Stimulated activated naive CD8-positive, alpha-beta T cell treated with anti-CD3 and anti-CD28 coated beads, Interleukin-15, Interleukin-2, amounts not matched to agents 100 U/mL and 50 U/mL, for 24 hours (primary cell): Measurements from ENCODE around the gene RYR3.

Experiments used
- ATAC-seq: fragments of 150-1000 bp; cut with Tn5 transposase; one replicate; pipeline ENCODE4 v1.10.0; 2021
- DNase-seq: peaks from one replicate; pipeline ENCODE4 v3.0.0; 2021

The RYR3 gene

DNA sequence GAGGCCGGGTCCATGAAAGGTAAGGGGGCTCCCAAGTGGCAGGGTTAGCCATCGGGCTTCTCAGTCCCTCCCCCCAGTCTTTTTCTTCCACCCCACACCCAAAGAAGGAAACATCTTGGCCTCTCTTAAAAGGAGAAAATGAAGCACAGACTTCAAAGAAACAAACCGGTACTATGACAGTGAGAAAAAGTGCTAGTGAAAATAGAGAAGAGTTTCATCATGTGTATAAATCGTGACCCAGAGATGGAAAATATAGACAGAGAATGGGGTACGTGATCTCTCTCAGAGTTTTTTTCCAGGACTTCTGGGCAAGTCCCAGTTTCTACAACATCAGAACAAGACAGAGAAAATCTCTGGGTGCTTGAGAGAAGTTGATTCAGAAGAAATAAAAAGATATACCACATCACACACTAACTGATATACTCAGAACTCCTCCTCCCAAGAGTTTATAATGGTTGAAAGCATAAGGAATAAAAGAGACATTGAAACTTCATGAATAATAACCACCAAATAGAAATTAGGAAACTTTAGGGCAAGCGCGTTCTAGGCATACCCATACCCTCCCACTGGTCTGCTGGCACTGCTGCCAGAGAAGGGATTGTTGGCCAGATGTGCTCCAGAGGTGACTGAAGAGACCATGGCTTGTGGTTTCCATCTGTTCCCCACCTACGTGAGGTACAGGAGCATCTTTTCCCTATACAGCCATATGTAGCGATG is 338.6 kb downstream of the RYR3 start:
- peak; percentile 60 for ATAC-seq
- no peak for DNase-seq

- ATAC-seq: no peak
- no peak for DNase-seq
Measured at GRCh38 chr15:33654860-33655259, 344.1 kb downstream of the RYR3 start.

GRCh38 chr15:33655488-33655887 is 344.7 kb downstream of the RYR3 start:
- DNase-seq (no peak), ATAC-seq (no peak)

GRCh38 chr15:33656168-33656567 is 345.4 kb downstream of the RYR3 start:
- no peak for ATAC-seq
- DNase-seq: no peak

- ATAC-seq: no peak
- DNase-seq: no peak
Measured at GRCh38 chr15:33660151-33660550, 349.4 kb downstream of the RYR3 start.

DNA sequence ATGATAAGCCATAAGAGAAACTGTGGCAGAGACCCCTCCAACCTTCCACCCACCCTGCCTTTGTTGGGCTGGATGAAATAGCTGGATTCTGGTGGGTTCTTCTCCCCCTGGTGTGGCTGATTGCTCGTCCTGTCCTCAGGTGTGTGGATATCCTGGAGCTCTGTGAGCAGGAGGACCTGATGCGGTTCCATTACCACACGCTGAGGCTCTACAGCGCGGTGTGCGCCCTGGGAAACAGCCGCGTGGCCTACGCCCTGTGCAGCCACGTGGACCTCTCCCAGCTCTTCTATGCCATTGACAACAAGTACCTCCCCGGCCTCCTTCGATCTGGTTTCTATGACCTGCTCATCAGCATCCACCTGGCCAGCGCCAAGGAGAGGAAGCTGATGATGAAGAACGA is 351.2 kb downstream of the RYR3 start:
- ATAC-seq (no peak), DNase-seq (no peak)

- no peak for DNase-seq
Measured at GRCh38 chr15:33664947-33665346, 354.2 kb downstream of the RYR3 start.

DNA sequence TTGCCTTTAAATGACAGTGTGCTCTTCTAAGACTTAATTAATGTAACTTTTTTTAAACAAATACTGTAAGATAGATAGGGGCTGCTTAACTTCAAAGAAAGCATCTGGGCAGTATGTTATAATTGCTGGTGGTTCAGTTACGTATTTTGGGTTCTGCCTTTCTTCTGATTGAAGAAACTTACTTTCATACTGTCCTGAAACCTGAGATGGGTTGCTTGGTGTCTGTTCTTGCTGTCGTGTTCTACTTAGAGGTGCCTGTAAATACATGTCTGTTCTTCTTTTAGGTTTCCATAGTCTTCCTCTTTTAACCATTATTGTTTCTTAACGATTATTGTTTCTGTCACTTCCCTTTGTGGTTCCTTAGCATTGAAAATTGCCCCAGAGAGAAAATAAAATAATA is 359.8 kb downstream of the RYR3 start:
- no peak for DNase-seq
- no peak for ATAC-seq

More at GRCh38 chr15:33664947-33665346, 354.2 kb downstream of the RYR3 start:
- no peak for ATAC-seq

DNA sequence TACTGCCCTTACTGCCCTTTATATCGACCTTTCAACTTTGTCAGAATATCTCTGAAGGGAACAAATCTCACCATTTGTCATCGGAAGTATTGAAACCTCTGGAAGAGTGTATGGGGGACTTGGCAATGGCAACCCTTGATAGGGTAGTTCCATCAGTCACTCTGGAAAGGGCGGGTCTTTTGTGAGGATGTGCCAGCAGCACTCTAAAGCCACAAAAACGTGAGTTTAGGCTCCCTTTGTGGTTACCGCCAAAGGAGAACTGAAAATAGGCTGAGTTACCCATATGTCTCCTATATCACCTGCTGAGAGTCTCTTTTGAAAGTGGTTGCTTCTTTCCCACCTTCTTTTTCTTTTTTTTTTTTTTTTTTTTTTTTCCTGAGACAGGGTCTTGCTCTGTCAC is 360.7 kb downstream of the RYR3 start:
- DNase-seq (no peak), ATAC-seq (no peak)

DNA sequence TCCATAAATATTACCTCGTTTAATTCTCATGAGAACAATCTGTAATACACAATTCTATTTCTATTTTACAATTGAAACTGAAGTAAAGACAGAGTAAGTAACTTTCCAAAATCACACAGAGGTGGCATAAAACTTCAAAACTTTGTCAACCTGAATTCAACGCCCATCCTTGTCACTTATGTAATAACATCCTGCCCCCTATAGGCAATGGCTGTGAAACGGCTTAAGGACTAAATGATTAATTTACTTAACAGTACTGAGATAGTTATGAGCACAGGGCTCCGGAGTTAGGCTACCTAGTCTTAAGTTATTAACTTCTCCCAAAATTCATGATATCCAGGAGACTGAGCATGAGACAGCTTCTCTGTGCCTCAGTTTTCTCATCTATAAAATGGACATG is 364.5 kb downstream of the RYR3 start:
- ATAC-seq: no peak
- DNase-seq: no peak

DNA sequence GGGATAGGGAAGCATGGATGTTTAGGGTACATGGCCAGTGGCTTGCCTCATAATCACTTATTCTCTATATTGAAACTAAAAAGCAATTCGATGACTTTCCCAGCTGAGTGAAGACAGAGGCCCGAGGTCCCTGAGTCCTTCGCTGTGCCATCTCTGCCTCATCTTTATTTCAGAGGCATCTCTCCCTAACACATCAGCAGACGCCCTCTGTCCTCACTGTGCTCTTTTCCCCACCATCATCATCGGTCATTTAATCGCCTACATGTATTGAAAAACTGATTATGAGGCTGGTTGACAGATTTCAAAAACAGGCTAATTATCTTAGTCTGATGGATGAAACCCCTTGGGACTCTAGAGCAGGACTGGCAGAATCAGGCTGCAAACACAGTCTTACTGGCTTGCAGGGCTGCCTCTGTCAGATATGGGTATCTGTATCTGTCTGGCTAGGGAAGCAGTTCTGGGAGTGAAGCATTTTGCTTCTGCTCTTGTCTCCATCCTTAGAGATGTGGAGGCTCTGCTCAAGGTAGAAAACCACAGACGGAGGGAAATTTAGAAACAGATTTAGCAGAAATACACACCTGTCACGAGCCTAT is 366.6 kb downstream of the RYR3 start:
- ATAC-seq (no peak), DNase-seq (no peak)

GRCh38 chr15:33678176-33678575 is 367.4 kb downstream of the RYR3 start:
- no peak for DNase-seq
- no peak for ATAC-seq

DNA sequence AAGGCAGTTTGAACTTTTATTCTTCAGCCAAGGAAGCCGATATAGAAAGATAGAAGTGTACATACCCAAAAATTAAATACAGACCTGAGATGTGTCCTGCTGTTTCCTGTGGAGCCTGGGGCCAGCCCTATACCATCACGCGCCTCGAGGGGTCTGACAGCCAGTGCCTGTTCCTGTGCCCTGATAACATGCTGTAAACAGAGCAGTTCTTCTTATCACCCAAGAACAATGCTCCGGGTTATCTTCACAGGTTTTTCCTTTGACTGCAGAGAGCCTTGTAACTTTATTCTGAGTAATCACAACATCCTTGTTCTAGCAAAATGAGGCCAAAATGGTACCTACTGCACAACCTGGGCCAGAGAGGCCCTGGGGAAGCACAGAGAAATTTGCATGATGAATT is 367.8 kb downstream of the RYR3 start:
- no peak for ATAC-seq
- no peak for DNase-seq

- no peak for DNase-seq
- ATAC-seq: no peak
Measured at GRCh38 chr15:33679061-33679460, 368.3 kb downstream of the RYR3 start.

- DNase-seq: no peak
- ATAC-seq: no peak
Measured at GRCh38 chr15:33680336-33680735, 369.6 kb downstream of the RYR3 start.

DNA sequence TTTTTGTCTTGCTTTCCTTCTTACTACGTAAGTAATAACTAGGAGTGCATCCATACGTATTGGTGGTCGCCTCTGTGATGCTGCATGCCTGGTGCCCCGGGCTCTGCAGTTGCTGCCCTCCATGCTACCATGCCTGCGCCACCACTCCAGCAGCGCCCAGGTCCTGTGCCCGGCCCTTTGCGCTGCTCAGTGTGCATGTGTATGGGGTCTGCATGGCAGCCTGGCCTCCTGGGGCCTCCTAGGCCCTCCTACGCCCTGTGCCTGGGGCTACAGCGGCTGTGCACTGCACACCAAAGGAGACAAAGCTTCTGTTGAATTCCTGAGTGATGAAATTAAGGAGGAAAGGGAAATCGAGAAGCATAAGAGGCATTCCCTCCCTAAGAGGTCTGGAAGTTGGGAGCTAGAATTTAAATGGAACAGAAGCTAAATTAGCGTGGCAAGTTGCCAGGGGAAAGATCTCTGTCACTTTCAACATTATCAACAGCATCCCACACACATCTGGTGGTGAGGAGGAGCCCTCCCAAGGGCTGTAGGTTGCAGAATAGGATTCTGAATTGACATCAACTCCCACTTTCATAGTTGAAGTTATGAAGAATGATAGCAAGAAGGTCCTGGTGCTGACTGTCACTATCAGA is 382.5 kb downstream of the RYR3 start:
- DNase-seq (no peak), ATAC-seq (no peak)

DNA sequence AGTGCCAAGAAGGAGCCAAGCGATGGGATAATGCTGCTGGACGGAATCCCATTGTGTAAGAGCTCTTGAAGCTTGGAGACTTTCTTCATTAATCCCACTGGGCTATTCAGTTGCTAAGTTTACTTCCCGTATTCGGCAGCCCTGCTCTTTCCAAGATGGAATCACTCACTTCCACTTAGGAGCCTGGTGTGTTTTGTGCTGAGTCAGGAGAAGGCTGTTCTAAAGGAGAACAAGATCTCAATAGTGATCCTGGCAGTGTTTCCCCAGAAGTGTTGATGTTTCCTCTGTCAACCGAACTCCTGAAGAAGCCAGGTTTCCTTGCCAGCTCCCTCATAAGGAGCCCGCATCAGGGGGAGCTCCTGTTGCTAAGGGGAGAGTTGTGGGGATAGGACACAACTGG is 387.4 kb downstream of the RYR3 start:
- DNase-seq (no peak), ATAC-seq (no peak)

GRCh38 chr15:33699145-33699544 is 388.4 kb downstream of the RYR3 start:
- ATAC-seq: no peak
- no peak for DNase-seq

DNA sequence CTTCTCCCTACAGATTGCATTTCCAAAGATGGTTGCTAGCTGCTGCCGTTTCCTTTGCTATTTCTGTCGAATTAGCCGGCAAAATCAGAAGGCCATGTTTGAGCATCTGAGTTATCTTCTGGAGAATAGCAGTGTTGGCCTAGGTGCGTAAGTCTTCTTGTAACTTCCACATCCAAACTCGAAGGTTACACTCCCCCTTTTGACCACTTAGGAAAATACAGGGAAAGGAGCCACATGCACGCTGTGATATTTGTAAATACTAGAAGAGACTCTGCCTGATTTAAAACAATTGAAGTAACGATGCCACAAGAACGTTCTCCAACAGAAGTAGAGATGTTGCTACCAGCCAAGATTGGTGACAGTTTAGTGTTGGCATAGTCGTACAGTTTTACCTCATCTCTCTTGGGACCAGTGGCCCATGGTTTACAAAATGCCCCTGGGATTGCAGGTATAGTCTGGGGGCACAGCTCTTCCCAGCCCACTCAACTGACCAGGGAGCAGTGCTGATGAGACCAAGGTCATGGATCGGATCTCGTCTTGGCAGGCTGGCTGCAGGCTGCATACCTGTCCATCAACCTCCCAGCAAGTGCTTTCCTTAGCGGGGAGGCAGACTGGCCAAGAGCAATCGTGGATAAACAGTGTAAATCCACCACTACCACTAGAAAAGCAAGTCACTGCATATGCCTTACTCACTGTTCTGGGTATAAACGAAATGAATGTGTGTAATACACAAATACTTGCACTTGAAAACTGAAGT is 389.1 kb downstream of the RYR3 start:
- ATAC-seq (no peak), DNase-seq (no peak)

- DNase-seq: peak; percentile 63
- peak; percentile 76 for ATAC-seq
Measured at GRCh38 chr15:33700695-33701303, 390.0 kb downstream of the RYR3 start.

GRCh38 chr15:33701304-33701696 is 390.5 kb downstream of the RYR3 start:
- ATAC-seq: no peak
- no peak for DNase-seq

DNA sequence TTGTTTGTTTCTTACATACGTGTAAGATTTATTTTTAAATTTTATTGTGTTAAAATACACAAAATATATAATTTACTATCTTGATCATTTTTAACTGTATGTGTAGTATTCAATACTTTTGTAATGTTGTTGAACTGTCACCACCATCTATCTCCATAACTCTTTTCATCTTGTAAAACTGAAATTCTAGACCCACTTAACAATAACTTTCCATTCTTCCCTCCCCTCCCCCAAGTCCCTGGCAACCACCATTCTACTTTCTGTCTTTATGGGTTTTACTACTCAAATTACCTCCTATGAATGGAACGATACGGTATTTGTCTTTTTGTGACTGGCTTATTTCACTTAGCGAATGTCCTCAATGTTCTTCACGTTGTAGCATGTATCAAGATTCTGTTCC is 395.4 kb downstream of the RYR3 start:
- DNase-seq (no peak), ATAC-seq (no peak)

GRCh38 chr15:33710748-33711147 is 400.0 kb downstream of the RYR3 start:
- ATAC-seq: no peak
- no peak for DNase-seq
